DOHH2 (cell line): ENCODE measurements around the gene SRRM2.

Source experiments
- H3F3A ChIP-seq: fragments of 200-600 bp; sonication (generic), shearing (Covaris generic); 2 replicates; pipeline ENCODE4 v1.6.0; 2016; ENCODE audit warnings: antibody characterized with exemption, mild to moderate bottlenecking; ENCODE audit not compliant: control insufficient read depth, insufficient read depth
- H3K27ac ChIP-seq: fragments of 200-600 bp; sonication (generic); 2 replicates; pipeline ENCODE4 v1.5.1; 2014; ENCODE audit warnings: low read depth, mild to moderate bottlenecking, low read length, moderate library complexity
- H3K27me3 ChIP-seq: fragments of 200-600 bp; sonication (generic); 2 replicates; pipeline ENCODE4 v1.6.1; 2014; ENCODE audit warnings: mild to moderate bottlenecking, low read length, mixed read lengths; ENCODE audit not compliant: control insufficient read depth
- H3K36me3 ChIP-seq: fragments of 200-600 bp; sonication (generic); 2 replicates; pipeline ENCODE4 v1.6.1; 2014; ENCODE audit warnings: mild to moderate bottlenecking, low read length, moderate library complexity, mixed read lengths; ENCODE audit not compliant: control insufficient read depth
- H3K4me1 ChIP-seq: fragments of 200-600 bp; sonication (generic); 2 replicates; pipeline ENCODE4 v1.6.1; 2014; ENCODE audit warnings: mild to moderate bottlenecking, low read length, mixed read lengths; ENCODE audit not compliant: control insufficient read depth
- H3K4me2 ChIP-seq: fragments of 200-600 bp; sonication (generic); 2 replicates; pipeline ENCODE4 v1.6.0; 2014; ENCODE audit warnings: mild to moderate bottlenecking, low read length, moderate library complexity
- H3K4me3 ChIP-seq: fragments of 200-600 bp; sonication (generic); 2 replicates; pipeline ENCODE4 v1.5.1; 2014; ENCODE audit warnings: mild to moderate bottlenecking, low read length, mixed read lengths
- H3K79me2 ChIP-seq: fragments of 200-600 bp; sonication (generic); 2 replicates; pipeline ENCODE4 v1.6.1; 2014; ENCODE audit warnings: mild to moderate bottlenecking, low read length, mixed read lengths; ENCODE audit not compliant: control insufficient read depth
- H3K9me2 ChIP-seq: fragments of 200-600 bp; sonication (generic); replicated peaks from 2 replicates; pipeline ENCODE4 v1.6.1; 2014; ENCODE audit warnings: mild to moderate bottlenecking, low read length, mixed read lengths; ENCODE audit not compliant: control insufficient read depth
- H3K9me3 ChIP-seq: fragments of 200-600 bp; sonication (generic); 2 replicates; pipeline ENCODE4 v1.6.1; 2014; ENCODE audit warnings: antibody characterized with exemption, low read length, mixed read lengths; ENCODE audit not compliant: control insufficient read depth, insufficient read depth
- H4K20me1 ChIP-seq: fragments of 200-600 bp; sonication (generic); 2 replicates; pipeline ENCODE4 v1.6.0; 2014; ENCODE audit warnings: low read depth, mild to moderate bottlenecking, antibody characterized with exemption, low read length, moderate library complexity; ENCODE audit not compliant: control insufficient read depth, insufficient read depth
- CTCF ChIP-seq: fragments of 200-600 bp; sonication (generic); IDR thresholded peaks from one replicate; pipeline ENCODE4 v1.5.1; 2014; ENCODE audit warnings: antibody characterized with exemption, mild to moderate bottlenecking, low read depth, low read length; ENCODE audit not compliant: poor library complexity, severe bottlenecking
- EZH2phosphoT487 ChIP-seq: fragments of 200-600 bp; sonication (generic); IDR thresholded peaks from 2 replicates; pipeline ENCODE4 v1.6.1; 2017; ENCODE audit warnings: borderline replicate concordance, mild to moderate bottlenecking, antibody characterized with exemption, low read length, moderate library complexity, mixed read lengths

SRRM2 gene

GRCh38 chr16:2706611-2707311 is 45.7 kb upstream of the SRRM2 start:
- Histone ChIP-seq H3K27me3 (no peaks in the 10 kb centered on the region), H3F3A (no peaks in the 10 kb centered on the region), H3K27ac (no peak overlapping the region), H3K9me3 (no peaks in the 10 kb centered on the region), H3K4me2 (no peak overlapping the region), H3K9me2 (no peaks in the 10 kb centered on the region), H3K79me2 (no peaks in the 10 kb centered on the region), H4K20me1 (no peaks in the 10 kb centered on the region), H3K4me1 (no peaks in the 10 kb centered on the region), H3K4me3 (no peak overlapping the region), H3K36me3 (peaks cover 10% of the 10 kb centered on the region; the same call in 1 of the 2 replicates)
- TF ChIP-seq EZH2phosphoT487, result no peak
- no peak for TF ChIP-seq CTCF

- no peak overlapping the region for H3K4me2 ChIP-seq
- no peak overlapping the region for H3K27ac ChIP-seq
- peaks cover 8% of the 10 kb centered on the region; the same call in 1 of the 2 replicates for H3K36me3 ChIP-seq
- H3K79me2 ChIP-seq, result no peaks in the 10 kb centered on the region
- H3K9me3 ChIP-seq, result no peaks in the 10 kb centered on the region
- H3K9me2 ChIP-seq, result no peaks in the 10 kb centered on the region
- H4K20me1 ChIP-seq, result no peaks in the 10 kb centered on the region
- no peaks in the 10 kb centered on the region for H3F3A ChIP-seq
- no peak overlapping the region for H3K4me3 ChIP-seq
- no peaks in the 10 kb centered on the region for H3K27me3 ChIP-seq
- TF ChIP-seq CTCF (no peak), EZH2phosphoT487 (no peak)
- H3K4me1 ChIP-seq, result no peaks in the 10 kb centered on the region
Observed at GRCh38 chr16:2707368-2708289, 44.8 kb upstream of the SRRM2 start.

- no peak overlapping the region for H3K4me3 ChIP-seq
- H3K9me2 ChIP-seq, result no peaks in the 10 kb centered on the region
- H3K4me2 ChIP-seq, result no peak overlapping the region
- H3K9me3 ChIP-seq, result no peaks in the 10 kb centered on the region
- no peaks in the 10 kb centered on the region for H3K79me2 ChIP-seq
- no peaks in the 10 kb centered on the region for H3K27me3 ChIP-seq
- H3K4me1 ChIP-seq, result no peaks in the 10 kb centered on the region
- H3K36me3 ChIP-seq, result peaks cover 6% of the 10 kb centered on the region; the same call in 1 of the 2 replicates
- no peak for TF ChIP-seq CTCF
- no peak for TF ChIP-seq EZH2phosphoT487
- no peak overlapping the region for H3K27ac ChIP-seq
- H4K20me1 ChIP-seq, result no peaks in the 10 kb centered on the region
- no peaks in the 10 kb centered on the region for H3F3A ChIP-seq
Observed at GRCh38 chr16:2708290-2708639, 44.2 kb upstream of the SRRM2 start.
